ENCODE results near the gene WDR62. TPM values are rescaled to one million over a fixed set of nuclear protein-coding genes. Genes with fewer than 3 reads are reported as not detected.

WDR62 gene
- total RNA-seq, 1 donor from 2014 or later = 4.6 TPM

GRCh38 chr19:36019061-36019670, 35.5 kb upstream of the WDR62 start:
- no peaks in the 10 kb centered on the region for H3K27me3 Mint-ChIP-seq (ENCODE audit: unreplicated experiment)
- no peak overlapping the region for H3K4me3 Mint-ChIP-seq (ENCODE audit: unreplicated experiment)
- H3K4me1 Mint-ChIP-seq (ENCODE audit: unreplicated experiment) = peaks cover 8% of the 10 kb centered on the region
- H3K36me3 Mint-ChIP-seq (ENCODE audit: unreplicated experiment) = peaks cover 31% of the 10 kb centered on the region
- DNase-seq (ENCODE audit: extremely low spot score, unreplicated experiment) = no peak
- TF ChIP-seq, protein P1, sequence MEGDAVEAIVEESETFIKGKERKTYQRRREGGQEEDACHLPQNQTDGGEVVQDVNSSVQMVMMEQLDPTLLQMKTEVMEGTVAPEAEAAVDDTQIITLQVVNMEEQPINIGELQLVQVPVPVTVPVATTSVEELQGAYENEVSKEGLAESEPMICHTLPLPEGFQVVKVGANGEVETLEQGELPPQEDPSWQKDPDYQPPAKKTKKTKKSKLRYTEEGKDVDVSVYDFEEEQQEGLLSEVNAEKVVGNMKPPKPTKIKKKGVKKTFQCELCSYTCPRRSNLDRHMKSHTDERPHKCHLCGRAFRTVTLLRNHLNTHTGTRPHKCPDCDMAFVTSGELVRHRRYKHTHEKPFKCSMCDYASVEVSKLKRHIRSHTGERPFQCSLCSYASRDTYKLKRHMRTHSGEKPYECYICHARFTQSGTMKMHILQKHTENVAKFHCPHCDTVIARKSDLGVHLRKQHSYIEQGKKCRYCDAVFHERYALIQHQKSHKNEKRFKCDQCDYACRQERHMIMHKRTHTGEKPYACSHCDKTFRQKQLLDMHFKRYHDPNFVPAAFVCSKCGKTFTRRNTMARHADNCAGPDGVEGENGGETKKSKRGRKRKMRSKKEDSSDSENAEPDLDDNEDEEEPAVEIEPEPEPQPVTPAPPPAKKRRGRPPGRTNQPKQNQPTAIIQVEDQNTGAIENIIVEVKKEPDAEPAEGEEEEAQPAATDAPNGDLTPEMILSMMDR (IDR thresholded peaks at IDR 0.05) = no peak
- no peaks in the 10 kb centered on the region for H3K9me3 Mint-ChIP-seq (ENCODE audit: unreplicated experiment)
- no peak overlapping the region for H3K27ac Mint-ChIP-seq (ENCODE audit: unreplicated experiment)

- no peaks in the 10 kb centered on the region for H3K9me3 Mint-ChIP-seq (ENCODE audit: unreplicated experiment)
- H3K27me3 Mint-ChIP-seq (ENCODE audit: unreplicated experiment) = no peaks in the 10 kb centered on the region
- H3K36me3 Mint-ChIP-seq (ENCODE audit: unreplicated experiment) = peaks cover 28% of the 10 kb centered on the region
- TF ChIP-seq, protein P1 (IDR thresholded peaks at IDR 0.05) = no peak
- no peak overlapping the region for H3K27ac Mint-ChIP-seq (ENCODE audit: unreplicated experiment)
- no peaks in the 10 kb centered on the region for H3K4me1 Mint-ChIP-seq (ENCODE audit: unreplicated experiment)
- no peak overlapping the region for H3K4me3 Mint-ChIP-seq (ENCODE audit: unreplicated experiment)
- no peak for DNase-seq (ENCODE audit: extremely low spot score, unreplicated experiment)
These were observed 31.3 kb upstream of the WDR62 start for GRCh38 chr19:36023432-36023831.

DNA sequence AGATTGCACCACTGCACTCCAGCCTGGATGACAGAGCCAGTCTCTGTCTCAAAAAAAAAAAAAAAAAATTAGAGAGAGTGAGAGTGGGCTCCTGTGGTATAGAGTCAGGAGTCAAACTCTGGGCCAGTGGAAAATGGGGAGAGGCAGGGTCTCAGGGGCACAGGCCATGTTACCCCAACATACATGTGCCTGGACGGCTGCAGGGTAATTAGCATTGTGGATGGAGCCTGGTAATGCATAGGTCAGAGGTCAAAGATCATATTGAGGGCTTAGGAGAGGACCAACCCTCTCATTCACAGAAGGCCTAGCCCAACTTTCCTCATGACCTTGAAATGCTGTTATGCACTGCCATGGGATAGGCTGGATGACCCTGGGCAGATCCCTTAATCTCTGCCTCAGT, 29.2 kb upstream of the WDR62 start:
- DNase-seq (ENCODE audit: extremely low spot score, unreplicated experiment) = no peak
- Mint-ChIP-seq H3K36me3 (ENCODE audit: unreplicated experiment) (peaks cover 35% of the 10 kb centered on the region), H3K4me1 (ENCODE audit: unreplicated experiment) (peaks cover 4% of the 10 kb centered on the region), H3K27ac (ENCODE audit: unreplicated experiment) (no peak overlapping the region), H3K9me3 (ENCODE audit: unreplicated experiment) (no peaks in the 10 kb centered on the region), H3K4me3 (ENCODE audit: unreplicated experiment) (no peak overlapping the region), H3K27me3 (ENCODE audit: unreplicated experiment) (no peaks in the 10 kb centered on the region)
- TF ChIP-seq, protein P1 (IDR thresholded peaks at IDR 0.05) = no peak

GRCh38 chr19:36026091-36026876, 28.4 kb upstream of the WDR62 start:
- Mint-ChIP-seq H3K4me1 (ENCODE audit: unreplicated experiment) (peaks cover 7% of the 10 kb centered on the region), H3K9me3 (ENCODE audit: unreplicated experiment) (no peaks in the 10 kb centered on the region), H3K36me3 (ENCODE audit: unreplicated experiment) (peaks cover 33% of the 10 kb centered on the region), H3K4me3 (ENCODE audit: unreplicated experiment) (no peak overlapping the region), H3K27ac (ENCODE audit: unreplicated experiment) (no peak overlapping the region), H3K27me3 (ENCODE audit: unreplicated experiment) (no peaks in the 10 kb centered on the region)
- TF ChIP-seq, protein P1 (IDR thresholded peaks at IDR 0.05) = no peak
- no peak for DNase-seq (ENCODE audit: extremely low spot score, unreplicated experiment)

- no peaks in the 10 kb centered on the region for H3K9me3 Mint-ChIP-seq (ENCODE audit: unreplicated experiment)
- H3K4me3 Mint-ChIP-seq (ENCODE audit: unreplicated experiment) = no peak overlapping the region
- no peak for DNase-seq (ENCODE audit: extremely low spot score, unreplicated experiment)
- no peaks in the 10 kb centered on the region for H3K27me3 Mint-ChIP-seq (ENCODE audit: unreplicated experiment)
- peaks cover 16% of the 10 kb centered on the region for H3K4me1 Mint-ChIP-seq (ENCODE audit: unreplicated experiment)
- TF ChIP-seq, protein P1 (IDR thresholded peaks at IDR 0.05) = no peak
- H3K36me3 Mint-ChIP-seq (ENCODE audit: unreplicated experiment) = peaks cover 31% of the 10 kb centered on the region
- no peak overlapping the region for H3K27ac Mint-ChIP-seq (ENCODE audit: unreplicated experiment)
These were observed 27.0 kb upstream of the WDR62 start for GRCh38 chr19:36027696-36028095.

Data from osteocyte (in vitro differentiated cells).